Osteoblast (primary cell): Measurements from ENCODE around the gene NODAL. TPM values are rescaled to one million over a fixed set of nuclear protein-coding genes. Genes with fewer than 3 reads are reported as not detected.

Source experiments
- DNase-seq: peaks from one replicate; pipeline ENCODE4 v3.0.0; 2011; ENCODE audit warnings: low spot score, mixed read lengths; ENCODE audit not compliant: insufficient read length; ENCODE audit errors: missing footprints
- H2AFZ ChIP-seq: 2 replicates; pipeline ENCODE4 v1.6.0; 2011; ENCODE audit warnings: mild to moderate bottlenecking, low read length
- H3K27ac ChIP-seq: 2 replicates; pipeline ENCODE4 v1.5.1; 2011; ENCODE audit warnings: mild to moderate bottlenecking, low read depth, low read length, moderate library complexity
- H3K27me3 ChIP-seq: 2 replicates; pipeline ENCODE4 v1.6.0; 2012; ENCODE audit warnings: mild to moderate bottlenecking, control low read depth, inconsistent platforms, low read length, moderate library complexity; ENCODE audit not compliant: insufficient read depth
- H3K36me3 ChIP-seq: 2 replicates; pipeline ENCODE4 v1.5.1; 2011; ENCODE audit warnings: mild to moderate bottlenecking, low read length, control low read depth, moderate library complexity; ENCODE audit not compliant: insufficient read depth
- H3K4me1 ChIP-seq: 2 replicates; pipeline ENCODE4 v1.5.1; 2011; ENCODE audit warnings: mild to moderate bottlenecking, low read length, control low read depth, moderate library complexity; ENCODE audit not compliant: insufficient read depth
- H3K4me2 ChIP-seq: 2 replicates; pipeline ENCODE4 v1.6.0; 2011; ENCODE audit warnings: mild to moderate bottlenecking, low read length; ENCODE audit not compliant: insufficient read depth
- H3K4me3 ChIP-seq: fragments of 200-600 bp; sonication (generic); 3 replicates; pipeline ENCODE4 v1.5.1; 2012; ENCODE audit warnings: mild to moderate bottlenecking, low read length, inconsistent platforms; ENCODE audit not compliant: insufficient read depth
- H3K79me2 ChIP-seq: 2 replicates; pipeline ENCODE4 v1.6.0; 2012; ENCODE audit warnings: mild to moderate bottlenecking, low read length, control low read depth, inconsistent platforms; ENCODE audit not compliant: insufficient read depth
- H3K9me3 ChIP-seq: 2 replicates; pipeline ENCODE4 v1.5.1; 2011; ENCODE audit warnings: low read depth, low read length, control low read depth
- H4K20me1 ChIP-seq: 2 replicates; pipeline ENCODE4 v1.6.0; 2012; ENCODE audit warnings: mild to moderate bottlenecking, low read length, control low read depth; ENCODE audit not compliant: insufficient read depth
- total RNA-seq: library from RNA; depleted of rRNA; stranded (reverse); fragments of >200 nt; gene quantifications from 2 replicates; pipeline ENCODE4 v1.2.3, GENCODE V29; 2012
- TF ChIP-seq, protein P1 (sequence below): IDR thresholded peaks from 2 replicates; pipeline ENCODE4 v1.5.1; 2011; ENCODE audit warnings: mild to moderate bottlenecking, low read depth, low read length, moderate library complexity; ENCODE audit errors: extremely low read depth

NODAL gene
- total RNA-seq, 1 donor: not detected

DNA sequence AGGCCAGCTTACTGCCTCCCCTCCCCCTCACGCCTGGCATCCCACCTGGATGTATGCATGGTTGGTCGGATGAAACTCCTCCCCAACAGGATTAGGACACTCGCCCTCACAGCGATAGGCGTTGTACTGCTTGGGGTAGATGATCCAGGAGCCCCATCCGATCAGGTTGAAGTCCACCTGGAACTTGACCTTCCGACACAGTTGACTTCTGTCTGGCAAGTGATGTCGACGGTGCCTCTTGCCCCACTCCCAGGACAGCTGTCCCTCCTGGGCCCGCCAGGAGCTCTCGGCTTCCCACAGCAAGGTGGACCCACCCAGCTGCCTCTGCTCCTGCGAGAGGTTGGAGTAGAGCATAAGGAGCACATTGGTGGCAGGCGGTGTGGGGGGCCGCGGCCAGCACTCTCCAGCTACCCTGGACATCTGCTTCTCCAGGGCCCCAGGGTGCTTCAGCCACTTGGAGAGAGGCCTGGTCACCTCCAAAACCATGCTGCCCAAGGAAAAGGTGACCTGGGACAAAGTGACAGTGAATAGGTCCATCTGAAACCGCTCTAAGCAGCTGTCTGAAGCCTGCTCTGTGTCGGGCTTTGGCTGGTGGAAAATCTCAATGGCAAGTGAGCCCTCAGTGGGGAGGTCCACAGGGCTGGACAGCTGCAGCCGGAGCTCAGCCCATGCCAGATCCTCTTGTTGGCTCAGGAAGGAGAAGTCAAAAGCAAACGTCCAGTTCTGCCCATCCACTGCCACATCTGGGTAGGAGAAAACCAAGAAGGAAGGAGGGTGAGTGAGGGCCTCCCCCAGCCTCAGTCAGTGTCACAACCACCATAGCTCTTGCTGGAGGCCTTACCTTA is 6.0 kb downstream of the NODAL start:
- no peak for DNase-seq
- H3K9me3 ChIP-seq: no peaks in the 10 kb centered on the region
- no peak overlapping the region for H2AFZ ChIP-seq
- H4K20me1 ChIP-seq: peaks cover 4% of the 10 kb centered on the region
- no peak overlapping the region for H3K4me2 ChIP-seq
- H3K36me3 ChIP-seq: peaks cover 9% of the 10 kb centered on the region
- no peak overlapping the region for H3K27ac ChIP-seq
- peaks cover 25% of the 10 kb centered on the region for H3K4me1 ChIP-seq
- H3K79me2 ChIP-seq: no peaks in the 10 kb centered on the region
- TF ChIP-seq, protein P1, sequence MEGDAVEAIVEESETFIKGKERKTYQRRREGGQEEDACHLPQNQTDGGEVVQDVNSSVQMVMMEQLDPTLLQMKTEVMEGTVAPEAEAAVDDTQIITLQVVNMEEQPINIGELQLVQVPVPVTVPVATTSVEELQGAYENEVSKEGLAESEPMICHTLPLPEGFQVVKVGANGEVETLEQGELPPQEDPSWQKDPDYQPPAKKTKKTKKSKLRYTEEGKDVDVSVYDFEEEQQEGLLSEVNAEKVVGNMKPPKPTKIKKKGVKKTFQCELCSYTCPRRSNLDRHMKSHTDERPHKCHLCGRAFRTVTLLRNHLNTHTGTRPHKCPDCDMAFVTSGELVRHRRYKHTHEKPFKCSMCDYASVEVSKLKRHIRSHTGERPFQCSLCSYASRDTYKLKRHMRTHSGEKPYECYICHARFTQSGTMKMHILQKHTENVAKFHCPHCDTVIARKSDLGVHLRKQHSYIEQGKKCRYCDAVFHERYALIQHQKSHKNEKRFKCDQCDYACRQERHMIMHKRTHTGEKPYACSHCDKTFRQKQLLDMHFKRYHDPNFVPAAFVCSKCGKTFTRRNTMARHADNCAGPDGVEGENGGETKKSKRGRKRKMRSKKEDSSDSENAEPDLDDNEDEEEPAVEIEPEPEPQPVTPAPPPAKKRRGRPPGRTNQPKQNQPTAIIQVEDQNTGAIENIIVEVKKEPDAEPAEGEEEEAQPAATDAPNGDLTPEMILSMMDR: no peak
- no peak overlapping the region for H3K4me3 ChIP-seq
- H3K27me3 ChIP-seq: peaks cover 17% of the 10 kb centered on the region

DNA sequence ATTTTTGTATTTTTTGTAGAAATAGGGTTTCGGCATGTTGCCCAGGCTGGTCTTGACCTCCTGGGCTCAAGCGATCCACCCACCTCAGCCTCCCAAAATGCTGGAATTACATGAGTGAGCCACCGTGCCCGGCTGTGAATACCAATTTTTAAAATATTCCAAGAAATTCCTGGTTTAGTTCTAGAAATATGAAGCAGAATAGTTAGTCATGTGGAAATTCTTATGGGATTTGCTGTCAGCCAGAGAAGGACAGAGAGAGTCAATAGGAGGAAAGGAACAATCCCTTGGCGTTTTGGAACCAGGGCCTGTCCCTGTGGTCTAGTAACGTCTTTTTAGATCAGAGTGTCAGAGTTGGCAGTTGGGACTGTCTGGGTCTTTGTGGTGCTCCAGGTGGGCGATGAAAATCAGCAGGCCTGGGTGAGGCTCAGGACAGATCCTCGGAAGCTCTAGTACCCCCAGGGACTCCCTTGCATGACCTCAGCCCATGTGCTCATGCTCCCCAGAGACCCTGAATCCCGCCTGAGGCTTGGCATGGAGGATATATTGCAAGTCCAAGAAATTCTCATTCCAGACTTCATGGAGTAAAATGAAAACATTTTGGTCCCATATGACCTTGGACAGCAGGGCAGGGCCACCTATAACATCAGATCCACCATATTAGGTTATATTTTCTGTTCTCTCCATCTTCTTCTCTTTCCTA is 7.8 kb downstream of the NODAL start:
- peaks cover 2% of the 10 kb centered on the region for H3K27me3 ChIP-seq
- peak overlapping the region; percentile 74 for H3K4me2 ChIP-seq
- TF ChIP-seq, protein P1: no peak
- peak overlapping the region; percentile 18 for H3K4me3 ChIP-seq
- H2AFZ ChIP-seq: peak overlapping the region; percentile 54
- H3K36me3 ChIP-seq: peaks cover 22% of the 10 kb centered on the region
- peak overlapping the region; percentile 87 for H3K27ac ChIP-seq
- no peaks in the 10 kb centered on the region for H3K79me2 ChIP-seq
- H3K9me3 ChIP-seq: no peaks in the 10 kb centered on the region
- peaks cover 31% of the 10 kb centered on the region for H3K4me1 ChIP-seq
- H4K20me1 ChIP-seq: peaks cover 7% of the 10 kb centered on the region
- peak; percentile 97 for DNase-seq

DNA sequence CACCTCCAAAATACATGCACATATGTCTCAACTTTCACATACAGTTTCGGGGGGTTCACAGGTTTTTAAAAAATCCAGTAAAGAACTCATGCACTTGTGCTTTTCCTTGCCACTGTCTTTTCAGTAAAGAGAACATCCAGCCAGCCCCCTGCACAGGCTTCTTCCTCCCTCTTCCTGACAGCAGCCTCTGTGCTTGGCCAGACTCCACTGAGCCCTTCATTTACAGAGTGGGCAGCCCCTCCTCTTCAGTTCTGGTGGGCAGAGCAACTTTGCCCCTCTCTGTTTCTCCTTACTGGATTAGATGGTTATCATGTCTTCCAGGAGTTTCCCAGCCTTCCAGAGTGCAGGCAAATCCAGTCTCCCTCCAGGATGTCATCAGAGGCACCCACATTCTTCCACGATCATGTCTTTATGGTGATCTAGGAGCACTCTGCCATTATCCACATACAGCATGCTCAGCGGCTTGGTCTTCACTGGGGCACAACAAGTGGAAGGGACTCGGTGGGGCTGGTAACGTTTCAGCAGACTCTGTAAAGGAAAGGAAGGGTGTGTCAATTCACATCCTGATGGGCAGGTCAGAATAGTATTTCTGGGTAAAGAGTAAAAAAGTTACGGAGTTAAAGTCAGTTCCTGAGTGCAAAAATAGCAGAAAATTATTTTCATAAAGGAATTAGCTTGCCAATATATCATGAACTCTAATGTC is 8.8 kb downstream of the NODAL start:
- no peak for DNase-seq
- peak overlapping the region; percentile 87 for H3K27ac ChIP-seq
- H2AFZ ChIP-seq: no peak overlapping the region

More for the DNA sequence above, 8.8 kb downstream of the NODAL start:
- no peak overlapping the region for H3K4me2 ChIP-seq
- TF ChIP-seq, protein P1: no peak
- H3K4me1 ChIP-seq: peaks cover 31% of the 10 kb centered on the region
- H3K79me2 ChIP-seq: no peaks in the 10 kb centered on the region
- peaks cover 32% of the 10 kb centered on the region for H3K36me3 ChIP-seq
- H3K4me3 ChIP-seq: no peak overlapping the region
- H4K20me1 ChIP-seq: peaks cover 7% of the 10 kb centered on the region
- H3K9me3 ChIP-seq: no peaks in the 10 kb centered on the region
- H3K27me3 ChIP-seq: no peaks in the 10 kb centered on the region
